IPS-18c (cell line): ENCODE data around the gene KCTD11.

Source experiments
- H3K4me3 ChIP-seq: 2 replicates; pipeline ENCODE4 v1.7.0; 2013; ENCODE audit warnings: low read depth, mild to moderate bottlenecking, low read length, moderate library complexity; ENCODE audit not compliant: insufficient read depth
- H3K9me3 ChIP-seq: one replicate; pipeline ENCODE4 v1.6.1; 2013; ENCODE audit warnings: mild to moderate bottlenecking, low read length, moderate library complexity; ENCODE audit not compliant: control insufficient read depth, insufficient read depth

Gene KCTD11

GRCh38 chr17:7317161-7317803 is 34.7 kb upstream of the KCTD11 start:
- no peak overlapping the region for H3K4me3 ChIP-seq
- peaks cover 2% of the 10 kb centered on the region for H3K9me3 ChIP-seq

- Histone ChIP-seq H3K4me3 (no peak overlapping the region), H3K9me3 (peaks cover 2% of the 10 kb centered on the region)
Measured at GRCh38 chr17:7318121-7318860, 33.7 kb upstream of the KCTD11 start.

- no peak overlapping the region for H3K4me3 ChIP-seq
- no peaks in the 10 kb centered on the region for H3K9me3 ChIP-seq
Measured at GRCh38 chr17:7321466-7321865, 30.5 kb upstream of the KCTD11 start.

- no peak overlapping the region for H3K4me3 ChIP-seq
- no peaks in the 10 kb centered on the region for H3K9me3 ChIP-seq
Measured at GRCh38 chr17:7322520-7323194, 29.3 kb upstream of the KCTD11 start.

DNA sequence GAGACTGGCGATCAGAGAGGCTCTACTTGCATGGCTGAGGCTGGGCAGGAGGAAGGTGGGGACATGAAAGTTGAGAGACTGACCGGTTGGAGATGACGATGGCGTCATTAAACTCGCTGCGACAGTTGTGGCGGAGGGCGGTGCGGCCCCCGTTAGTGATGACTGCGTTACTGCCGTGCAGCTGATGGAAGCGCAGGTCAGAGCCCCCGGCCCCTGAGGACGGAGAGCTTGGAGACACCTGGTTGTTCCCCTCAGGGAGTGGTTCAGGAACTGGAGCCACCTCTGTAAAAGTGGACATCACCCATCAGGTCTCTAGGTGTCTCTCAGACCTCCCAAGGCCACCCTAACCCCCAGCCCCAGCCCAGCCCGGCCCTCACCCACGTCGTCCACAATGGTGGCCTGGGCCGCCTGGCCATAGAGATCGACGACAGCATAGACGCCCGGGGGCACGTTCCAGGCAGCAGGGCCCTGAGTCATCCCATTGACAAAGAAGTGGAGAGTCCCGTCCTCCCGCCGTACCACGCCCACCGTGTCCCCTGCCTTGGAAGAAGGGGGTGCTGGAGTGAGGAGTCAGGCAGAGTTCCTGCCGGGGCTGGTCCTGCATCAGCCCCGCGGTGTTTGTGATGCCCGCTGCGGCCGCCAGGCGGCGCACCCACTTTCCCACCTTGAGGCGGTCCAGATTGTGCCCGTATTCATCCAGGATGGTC is 28.1 kb upstream of the KCTD11 start:
- H3K4me3 ChIP-seq: no peak overlapping the region

DNA sequence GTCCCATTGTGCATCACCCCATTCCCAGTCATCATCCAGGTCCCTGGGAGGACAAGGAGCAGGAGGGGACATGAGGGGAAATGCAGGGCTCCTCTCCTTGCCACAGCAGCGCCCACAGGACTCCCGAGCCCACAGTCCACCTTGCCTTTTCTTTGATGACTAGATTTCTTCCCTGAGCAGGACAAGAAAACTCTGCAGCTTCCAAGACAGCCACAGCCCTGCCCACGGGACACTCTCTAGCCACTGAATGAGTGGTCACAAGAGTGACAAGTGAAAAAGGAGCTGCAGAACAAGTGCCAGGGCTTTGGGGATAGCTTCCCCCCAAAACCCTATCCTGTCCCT is 27.6 kb upstream of the KCTD11 start:
- Histone ChIP-seq H3K9me3 (no peaks in the 10 kb centered on the region), H3K4me3 (no peak overlapping the region)

More for the DNA sequence above, 28.1 kb upstream of the KCTD11 start:
- no peaks in the 10 kb centered on the region for H3K9me3 ChIP-seq

DNA sequence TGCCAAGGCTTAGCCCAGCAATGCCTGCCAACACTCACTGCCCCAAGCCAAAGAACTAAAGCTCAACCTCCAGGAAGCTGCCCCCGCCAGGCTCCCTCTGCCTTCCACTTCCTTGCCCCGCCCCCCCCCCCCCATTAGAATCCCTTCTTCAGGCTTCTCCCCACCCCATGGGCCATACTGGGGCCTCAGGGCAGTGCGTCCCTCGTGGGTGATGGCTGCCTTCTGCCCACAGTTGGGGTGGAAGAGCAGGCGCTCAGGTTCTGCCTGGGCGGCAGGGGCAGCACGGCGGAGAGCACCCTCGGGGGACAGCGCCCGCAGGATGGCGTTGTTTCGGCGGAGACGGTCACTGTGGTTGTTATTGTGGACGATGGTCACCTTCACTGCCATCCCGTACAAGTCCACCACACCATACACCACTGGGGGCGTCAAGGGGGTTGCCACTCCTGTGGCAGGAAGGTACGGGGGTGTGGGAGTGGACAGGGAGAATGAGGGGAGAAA is 26.9 kb upstream of the KCTD11 start:
- Histone ChIP-seq H3K9me3 (no peaks in the 10 kb centered on the region), H3K4me3 (no peak overlapping the region)

DNA sequence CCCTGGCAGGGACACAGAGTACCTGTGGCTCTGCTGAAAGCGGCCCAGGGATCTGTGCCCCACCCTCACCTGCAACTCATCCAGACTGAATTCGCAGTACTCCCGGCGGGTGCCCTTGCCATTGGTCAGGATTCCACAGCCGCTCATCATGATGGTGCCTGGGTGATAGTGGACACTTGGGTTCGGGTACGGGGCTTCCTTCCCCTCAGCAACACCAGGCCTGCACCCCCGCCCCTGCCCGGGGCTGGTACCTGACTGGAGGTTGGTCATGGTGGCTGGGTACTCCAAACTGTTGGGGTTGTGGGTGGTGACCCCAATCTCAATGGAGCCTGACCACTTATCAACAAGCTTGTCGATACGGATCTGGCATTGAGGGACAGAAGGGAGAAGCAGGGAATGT is 25.8 kb upstream of the KCTD11 start:
- Histone ChIP-seq H3K9me3 (no peaks in the 10 kb centered on the region), H3K4me3 (no peak overlapping the region)

DNA sequence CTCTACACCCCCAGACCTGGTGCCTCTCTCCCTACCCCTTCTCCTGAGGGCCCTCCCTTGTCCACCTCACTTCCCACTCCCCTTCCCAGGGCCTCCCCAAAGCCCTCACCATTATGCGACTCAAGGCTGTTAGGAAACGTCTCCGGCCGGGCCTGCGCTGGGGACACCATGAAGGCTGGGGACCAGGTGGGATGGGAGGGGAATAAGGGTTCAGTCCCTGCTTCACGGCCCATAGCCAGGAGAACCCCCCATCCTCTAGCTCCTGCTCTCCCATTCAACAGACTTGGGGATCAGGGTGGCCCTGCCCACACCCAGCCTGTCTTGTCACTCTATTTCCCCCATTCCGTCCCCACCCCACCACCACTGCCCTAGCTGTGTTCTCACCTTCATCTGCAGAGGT is 24.9 kb upstream of the KCTD11 start:
- no peak overlapping the region for H3K4me3 ChIP-seq
- H3K9me3 ChIP-seq: no peaks in the 10 kb centered on the region

DNA sequence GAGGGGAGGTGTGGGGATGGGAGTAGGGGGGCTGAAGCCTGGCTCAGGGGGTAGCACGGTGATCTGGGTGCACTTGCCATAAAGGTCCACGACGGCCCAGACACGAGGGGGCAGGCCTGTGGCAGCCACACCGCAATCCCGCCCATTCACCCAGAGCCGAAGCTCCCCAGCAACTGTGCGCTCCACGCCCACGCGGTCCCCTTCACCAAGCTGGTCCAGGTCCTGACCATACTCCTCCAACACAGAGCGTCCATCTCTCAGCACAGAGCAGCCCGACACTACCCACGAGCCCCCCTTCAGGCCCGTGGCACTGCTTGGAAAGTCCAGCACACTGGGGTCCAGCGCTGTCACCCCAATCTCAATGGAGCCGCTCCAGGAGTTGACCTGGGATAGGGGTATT is 24.5 kb upstream of the KCTD11 start:
- no peak overlapping the region for H3K4me3 ChIP-seq
- H3K9me3 ChIP-seq: no peaks in the 10 kb centered on the region

DNA sequence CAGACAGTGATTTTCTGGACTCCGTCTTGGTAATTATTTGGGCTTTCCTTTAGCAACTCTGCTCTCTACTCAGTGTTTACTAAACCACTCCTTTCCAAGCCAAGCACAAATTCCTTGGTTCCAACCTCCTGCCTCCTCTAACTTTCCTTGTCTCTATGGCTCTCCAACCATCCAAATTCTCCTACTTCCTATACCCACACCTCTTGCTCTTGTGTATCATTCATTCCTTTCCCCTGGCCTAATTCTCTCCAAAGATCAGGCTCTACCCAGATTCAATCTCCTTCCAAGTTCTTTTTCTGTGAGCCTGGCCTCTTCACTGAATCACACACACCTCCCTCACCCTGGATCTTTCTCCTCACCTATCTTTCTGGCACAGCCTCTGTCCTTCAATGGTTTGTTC is 24.0 kb upstream of the KCTD11 start:
- Histone ChIP-seq H3K9me3 (no peaks in the 10 kb centered on the region), H3K4me3 (peak overlapping the region; percentile 60; the same call in 1 of the 2 replicates)

DNA sequence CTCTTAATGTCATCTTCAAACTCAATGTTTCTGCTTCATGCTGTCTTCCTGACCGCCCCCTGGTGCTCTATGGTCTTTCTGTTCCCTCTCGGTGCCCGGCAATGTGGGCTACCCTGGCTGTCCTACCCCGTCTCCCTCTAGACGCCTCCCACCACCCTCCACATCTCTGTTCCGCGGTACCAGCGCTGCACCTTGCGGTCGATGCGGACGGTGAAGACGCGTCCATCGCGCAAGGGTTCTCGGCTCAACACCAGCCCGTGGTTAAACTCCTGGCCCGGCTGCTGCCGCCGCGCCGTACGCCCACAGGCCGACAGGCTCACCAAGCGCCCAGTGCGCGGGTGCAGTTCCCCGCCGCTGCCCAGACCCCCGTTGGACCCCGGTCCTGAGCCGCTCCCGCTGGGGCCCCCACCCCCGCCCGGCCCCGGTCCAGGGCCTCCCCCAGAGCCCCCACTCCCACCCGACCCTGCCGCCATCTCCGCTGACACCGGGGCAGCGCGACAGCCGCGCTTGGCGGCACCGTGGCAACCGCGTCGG is 23.1 kb upstream of the KCTD11 start, which contains the start of gene NEURL4:
NEURL4 (minus strand) TSS at position 496 of the 534 bp plus-strand sequence; CDS start at position 473, 23 bp downstream.
- Histone ChIP-seq H3K4me3 (peak within 1 kb of the TSS; percentile 60), H3K9me3 (no peaks in the 10 kb centered on the region)

GRCh38 chr17:7329374-7329996 is 22.5 kb upstream of the KCTD11 start:
- H3K4me3 ChIP-seq: peak overlapping the region; percentile 60
- H3K9me3 ChIP-seq: no peaks in the 10 kb centered on the region

DNA sequence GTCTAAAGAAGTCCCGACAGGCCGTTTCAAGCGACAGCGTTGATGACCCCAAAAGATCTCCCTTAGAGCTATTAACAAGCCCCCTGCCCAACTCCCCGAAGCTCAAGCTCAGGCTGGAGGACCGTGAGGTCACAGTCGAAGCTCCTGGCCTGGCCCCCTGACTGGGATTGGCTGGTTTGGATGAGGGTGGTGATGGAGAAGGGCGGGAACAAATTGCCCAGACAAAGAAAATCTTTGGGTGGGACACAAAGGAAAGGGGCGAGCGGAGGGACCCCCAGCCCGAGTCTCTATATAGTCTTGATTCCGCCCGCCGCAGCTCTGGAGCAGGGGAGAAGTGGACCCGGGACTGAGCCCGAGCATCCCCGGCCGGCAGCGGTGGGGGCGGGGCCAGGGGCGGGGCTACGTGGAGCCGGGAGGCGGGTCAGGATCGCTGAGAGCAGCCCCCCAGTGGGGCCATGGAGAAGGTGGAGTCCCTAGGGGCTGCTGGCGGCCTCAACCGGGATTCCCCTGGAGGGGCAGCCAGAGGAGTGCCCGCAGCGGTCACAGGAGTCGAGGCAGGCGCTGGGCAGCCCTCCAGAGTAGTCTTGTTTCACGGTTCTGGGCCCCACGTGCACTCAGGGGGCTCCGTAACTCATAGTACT is 21.8 kb upstream of the KCTD11 start:
- no peaks in the 10 kb centered on the region for H3K9me3 ChIP-seq
- H3K4me3 ChIP-seq: peak overlapping the region; percentile 60

GRCh38 chr17:7330638-7331015 is 21.3 kb upstream of the KCTD11 start:
- peak overlapping the region; percentile 60 for H3K4me3 ChIP-seq
- no peaks in the 10 kb centered on the region for H3K9me3 ChIP-seq

GRCh38 chr17:7332111-7332510 is 19.9 kb upstream of the KCTD11 start:
- Histone ChIP-seq H3K9me3 (no peaks in the 10 kb centered on the region), H3K4me3 (no peak overlapping the region)
